AML-193 (cell line): Measurements from ENCODE around the gene CDPF1.
"Not testable (repeated sequence)": the region's sequence is repeated elsewhere in the genome, so short reads cannot be mapped to it uniquely, and the experiment has no call there.

Experiments used
- DNase-seq, 2 experiments: peaks; one replicate each; lab custom pipeline; 2025; lab: John Stamatoyannopoulos, UW

Gene CDPF1

DNA sequence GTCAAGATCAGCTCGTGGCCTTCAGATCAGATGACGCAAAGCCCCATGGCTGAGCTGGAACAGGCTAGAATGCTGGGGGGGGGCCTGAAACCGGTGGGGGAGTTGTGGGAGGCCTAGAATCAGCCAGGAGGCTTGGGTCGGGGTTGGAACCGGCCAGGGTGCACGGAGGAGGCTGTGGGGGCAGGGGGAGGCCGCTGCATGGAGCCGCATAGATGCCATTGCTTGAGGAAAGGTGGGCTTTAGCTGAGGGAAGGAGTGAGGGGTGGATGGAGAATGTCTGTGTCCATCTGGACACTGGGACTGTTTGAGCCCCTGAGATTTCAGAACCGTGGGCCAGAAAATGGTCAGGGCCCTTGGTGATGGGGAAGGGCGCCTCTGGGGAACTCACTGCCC, 25.2 kb downstream of the CDPF1 start:
- no peak for DNase-seq

DNA sequence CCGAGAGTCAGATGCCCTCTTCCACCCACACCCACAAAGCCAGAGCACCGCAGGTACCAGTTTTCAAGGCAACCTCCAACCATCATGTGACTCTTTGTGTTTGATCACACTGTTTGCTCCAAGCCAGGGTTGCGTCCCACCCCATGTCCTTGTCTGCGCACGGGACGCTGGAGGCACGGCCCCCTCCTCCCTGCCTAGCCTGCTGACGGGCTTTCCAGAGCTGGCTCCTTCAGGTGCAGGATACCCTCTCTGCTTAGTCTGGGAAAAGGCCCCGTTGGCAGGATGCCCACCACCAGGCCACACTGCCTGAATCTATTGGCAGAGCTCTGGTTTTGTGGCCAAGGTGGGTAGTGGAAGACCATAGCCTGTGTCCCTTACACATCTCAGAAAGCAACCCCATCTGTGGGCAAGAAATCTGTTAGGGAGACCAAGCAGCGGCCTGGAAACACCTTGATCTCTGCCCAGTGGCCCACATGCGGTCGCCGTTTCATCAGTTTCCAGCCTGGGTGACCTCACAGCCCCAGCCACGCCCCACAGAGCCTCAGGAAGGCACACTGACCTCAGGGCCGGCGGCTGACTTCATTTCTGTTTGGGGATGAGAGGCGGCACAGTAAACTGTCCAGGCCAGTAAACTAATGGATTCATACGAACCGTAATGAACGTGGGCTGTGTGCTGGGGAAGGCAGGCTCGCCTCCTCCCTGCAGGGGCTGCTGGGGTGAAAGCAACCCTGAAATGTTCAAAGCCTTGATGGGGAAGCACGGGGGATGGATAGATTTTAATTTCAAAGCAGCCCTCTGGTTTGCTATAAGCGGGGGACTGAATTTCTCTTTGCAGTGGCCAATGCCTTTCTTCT, 25.8 kb downstream of the CDPF1 start:
- no peak for DNase-seq

DNA sequence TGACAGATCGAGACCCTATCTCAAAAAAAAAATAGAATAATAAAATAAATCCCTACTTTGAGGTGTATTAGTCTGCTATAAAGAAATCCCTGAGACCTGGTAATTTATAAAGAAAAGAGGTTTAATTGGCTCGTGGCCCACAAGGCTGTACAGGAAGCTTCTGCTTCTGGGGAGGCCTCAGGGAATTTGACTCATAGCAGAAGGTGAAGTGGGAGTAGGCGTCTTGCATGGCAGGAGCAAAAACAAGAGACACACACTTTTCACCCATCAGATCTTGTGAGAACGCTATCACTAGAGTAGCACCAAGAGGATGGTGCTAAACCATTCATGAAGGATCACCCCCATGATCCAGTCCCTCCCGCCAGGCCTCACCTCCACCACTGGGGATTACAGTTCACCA, 29.2 kb downstream of the CDPF1 start:
- DNase-seq, result no peak

DNA sequence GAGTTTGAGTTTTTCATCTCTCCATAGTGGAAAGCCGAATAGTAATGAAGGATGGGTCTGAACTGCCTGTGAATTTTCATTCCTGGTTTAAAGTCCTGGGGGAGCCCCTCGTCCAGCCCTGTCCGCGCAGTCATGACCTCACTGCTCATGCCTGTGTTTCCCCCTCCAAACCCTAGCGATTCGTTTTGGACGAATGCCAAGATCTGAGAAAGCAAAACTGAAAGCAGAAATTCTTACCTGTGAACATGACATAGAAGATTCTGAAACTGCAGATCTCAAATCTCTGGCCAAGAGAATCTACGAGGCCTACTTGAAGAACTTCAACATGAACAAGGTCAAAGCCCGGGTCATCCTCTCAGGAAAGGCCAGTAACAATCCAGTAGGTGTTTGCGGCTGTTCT, 30.5 kb downstream of the CDPF1 start:
- no peak for DNase-seq

DNA sequence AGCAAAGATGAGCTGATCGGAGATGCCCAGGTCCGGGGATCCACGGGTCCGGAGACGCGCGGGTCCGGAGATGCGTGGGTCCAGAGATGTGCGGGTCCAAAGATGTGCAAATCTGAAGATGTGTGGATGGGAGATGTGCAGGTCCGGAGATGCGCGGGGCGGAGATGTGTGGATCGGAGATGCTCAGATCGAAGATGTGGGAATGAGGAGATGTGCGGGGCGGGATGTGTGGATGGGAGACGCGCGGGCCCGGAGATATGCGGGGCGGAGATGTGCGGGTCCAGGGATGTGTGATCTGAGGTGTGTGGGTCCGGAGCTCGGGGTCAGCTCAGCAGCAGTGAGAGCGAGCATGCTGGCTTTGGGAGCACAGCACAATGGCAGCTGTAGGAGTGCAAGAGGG, 35.5 kb downstream of the CDPF1 start:
- no peak for DNase-seq

DNA sequence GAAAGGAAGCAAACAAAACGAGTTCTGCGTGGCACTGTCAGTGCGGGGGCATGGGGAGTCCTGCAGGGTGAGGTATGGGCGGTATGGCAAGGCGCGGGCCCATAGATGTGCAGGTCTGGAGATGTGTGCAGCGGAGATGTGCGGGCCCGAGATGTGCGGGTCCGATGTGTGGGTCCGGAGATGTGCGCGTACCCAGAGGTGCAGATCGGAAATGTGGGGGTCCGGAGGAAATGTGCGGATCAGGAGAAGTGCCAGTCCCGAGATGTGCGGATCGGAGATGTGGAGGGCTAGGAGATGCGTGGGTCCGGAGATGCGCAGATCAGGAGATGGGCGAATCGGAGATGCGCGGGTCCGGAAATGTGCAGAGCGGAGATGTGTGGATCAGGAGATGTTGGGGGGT, 35.9 kb downstream of the CDPF1 start:
- no peak for DNase-seq

DNA sequence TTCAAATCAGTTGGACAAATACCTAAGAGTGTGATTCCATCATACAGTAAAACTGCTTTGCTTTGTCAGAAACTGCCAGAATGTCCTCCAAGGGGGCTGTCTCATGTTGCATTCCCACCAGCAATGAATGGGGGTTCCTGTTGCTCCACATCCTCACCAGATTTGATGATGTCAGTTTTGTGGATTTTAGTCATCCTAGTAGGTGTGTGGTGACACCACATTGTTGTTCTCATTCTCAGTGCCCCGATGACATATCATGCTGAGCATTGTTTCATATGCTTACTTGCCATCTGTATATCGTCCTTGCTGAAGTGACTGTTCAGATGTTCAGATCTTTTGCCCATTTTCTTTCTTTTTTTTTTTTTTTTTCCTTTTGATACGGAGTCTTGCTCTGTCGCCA, 37.0 kb downstream of the CDPF1 start:
- DNase-seq, result no peak

DNA sequence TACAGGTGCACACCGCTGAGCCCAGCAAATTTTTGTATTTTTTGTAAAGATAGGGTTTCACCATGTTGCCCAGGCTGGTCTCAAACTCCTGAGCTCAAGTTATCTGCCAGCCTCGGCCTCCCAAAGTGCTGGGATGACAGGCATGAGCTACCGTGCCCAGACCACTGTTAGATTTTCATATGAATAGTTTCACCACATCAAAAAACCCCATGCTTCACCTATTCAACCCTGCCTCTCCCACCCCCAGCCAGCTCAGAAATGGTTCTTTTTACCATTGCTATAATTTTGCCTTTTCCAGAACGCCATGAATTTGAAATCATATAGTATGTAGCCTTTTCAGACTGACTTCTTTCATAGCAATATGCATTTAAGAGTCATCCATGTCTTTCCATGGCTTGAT, 37.9 kb downstream of the CDPF1 start:
- no peak for DNase-seq

DNA sequence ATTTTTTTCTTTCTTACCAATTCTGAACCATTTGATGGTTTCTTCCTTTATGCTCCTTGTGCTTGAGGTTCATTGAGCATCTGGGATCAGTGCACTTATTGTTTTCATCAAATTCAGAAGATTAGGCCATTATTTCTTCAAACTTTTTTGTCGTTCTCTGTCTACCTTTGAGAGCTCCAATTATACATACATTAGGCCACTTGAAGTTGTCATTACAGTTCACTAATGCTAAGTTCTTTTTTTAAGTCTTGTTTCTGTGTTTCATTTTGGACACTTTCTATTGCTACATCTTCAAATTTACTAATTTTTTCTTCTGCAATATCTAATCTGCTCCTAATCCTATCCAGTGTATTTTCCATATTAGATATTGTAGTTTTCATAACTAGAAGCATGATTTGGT, 40.8 kb downstream of the CDPF1 start:
- DNase-seq, result no peak

DNA sequence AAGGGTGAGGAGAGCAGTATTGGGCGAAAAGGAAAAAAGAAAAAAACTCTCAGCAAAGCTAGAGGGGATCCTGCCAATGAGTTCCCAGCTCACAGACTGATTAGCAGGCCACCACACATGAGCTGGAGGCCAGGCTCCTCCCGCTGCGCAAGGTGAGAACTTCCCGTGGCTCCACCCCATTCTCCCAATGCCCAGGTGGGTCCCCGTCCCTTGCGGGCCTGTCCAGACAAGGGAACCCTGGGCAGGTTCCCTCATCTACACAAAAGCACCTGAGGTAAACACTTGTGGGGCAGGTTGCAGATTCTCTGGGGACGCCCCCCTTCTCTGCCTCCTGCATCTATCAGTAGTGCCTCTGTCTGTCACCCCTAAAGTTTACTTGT, 46.5 kb downstream of the CDPF1 start:
- no peak for DNase-seq

DNA sequence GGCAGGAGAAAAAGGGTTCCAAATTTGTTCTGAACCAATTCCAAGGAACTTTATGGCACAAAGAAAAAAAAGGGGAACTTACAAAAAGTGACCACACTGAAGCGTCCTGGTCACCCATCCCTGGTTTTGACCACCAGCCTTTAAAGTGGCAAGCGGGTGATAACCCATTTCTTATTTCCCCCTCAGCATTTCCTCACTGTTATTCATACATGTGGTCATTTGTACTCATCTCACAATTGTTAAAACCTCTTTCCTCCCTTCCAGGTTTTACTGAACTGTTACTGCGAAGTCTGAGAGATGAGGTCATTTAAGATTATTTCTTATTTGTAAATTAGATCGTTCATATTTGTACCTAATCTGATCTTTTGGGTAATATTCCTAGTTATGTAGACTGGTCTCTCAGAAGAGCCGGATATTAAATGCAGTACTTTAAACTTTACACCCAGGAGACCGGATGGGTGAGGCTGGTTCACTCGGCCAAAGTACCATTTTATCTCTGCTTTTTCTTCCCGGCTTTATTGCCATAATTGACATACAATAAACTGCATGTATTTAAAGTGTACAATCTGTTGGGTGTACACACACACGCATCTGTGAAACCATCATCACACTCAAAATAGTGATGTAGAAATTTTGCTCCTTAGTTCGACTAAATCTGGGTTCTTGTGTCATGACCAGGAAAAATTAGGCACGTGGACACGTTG, 47.0 kb downstream of the CDPF1 start:
- DNase-seq, result no peak

DNA sequence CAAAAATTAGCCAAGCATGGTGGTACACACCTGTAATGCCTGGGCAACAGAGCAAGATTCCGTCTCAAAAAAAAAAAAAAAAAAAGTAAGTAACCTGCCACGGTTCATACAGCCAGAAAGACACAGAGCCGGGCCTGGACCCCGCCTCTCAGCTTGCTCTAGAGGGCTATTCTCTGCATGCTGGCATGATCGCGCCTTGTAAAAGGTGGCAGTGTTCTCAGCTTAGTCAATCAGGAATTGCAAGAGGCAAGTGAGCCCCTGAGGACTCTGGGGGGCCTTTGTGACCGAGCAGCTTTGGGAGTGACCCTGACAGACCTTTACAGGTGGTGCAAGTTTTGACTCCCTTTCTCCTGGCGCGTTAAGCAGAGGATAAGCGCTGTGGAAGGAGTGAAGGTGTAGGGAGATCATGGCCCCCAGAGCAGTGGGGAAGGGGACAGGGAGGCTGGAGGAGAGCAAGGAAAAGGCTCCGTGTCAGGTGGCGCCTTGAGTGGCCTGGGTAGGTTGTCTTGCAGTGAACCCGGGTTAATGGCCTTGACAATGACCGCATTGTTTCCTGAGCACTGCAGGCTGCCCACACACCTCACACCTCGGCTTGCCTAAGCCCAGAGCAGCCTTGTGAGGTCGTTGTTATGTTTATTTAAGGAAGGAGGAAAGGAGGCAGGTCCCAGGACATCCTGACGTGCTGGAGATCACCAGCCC, 48.9 kb downstream of the CDPF1 start:
- no peak for DNase-seq

DNA sequence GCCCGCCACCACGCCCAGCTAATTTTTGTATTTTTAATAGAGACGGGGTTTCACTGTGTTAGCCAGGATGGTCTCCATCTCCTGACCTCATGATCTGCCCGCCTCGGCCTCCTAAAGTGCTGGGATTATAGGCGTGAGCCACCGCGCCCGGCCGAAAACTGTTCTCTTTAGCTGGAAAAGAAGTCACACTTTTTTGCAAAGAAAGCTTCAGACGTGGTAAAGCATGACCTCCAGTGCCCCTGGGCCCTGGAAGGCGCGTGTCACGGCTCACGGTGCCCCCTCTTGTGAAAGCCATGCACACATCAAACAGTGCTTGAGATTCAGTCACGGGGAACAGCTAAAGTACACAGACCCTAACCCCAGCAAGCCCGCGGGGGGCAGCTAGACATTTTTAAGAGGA, 51.3 kb downstream of the CDPF1 start:
- DNase-seq, result not testable (repeated sequence)

DNA sequence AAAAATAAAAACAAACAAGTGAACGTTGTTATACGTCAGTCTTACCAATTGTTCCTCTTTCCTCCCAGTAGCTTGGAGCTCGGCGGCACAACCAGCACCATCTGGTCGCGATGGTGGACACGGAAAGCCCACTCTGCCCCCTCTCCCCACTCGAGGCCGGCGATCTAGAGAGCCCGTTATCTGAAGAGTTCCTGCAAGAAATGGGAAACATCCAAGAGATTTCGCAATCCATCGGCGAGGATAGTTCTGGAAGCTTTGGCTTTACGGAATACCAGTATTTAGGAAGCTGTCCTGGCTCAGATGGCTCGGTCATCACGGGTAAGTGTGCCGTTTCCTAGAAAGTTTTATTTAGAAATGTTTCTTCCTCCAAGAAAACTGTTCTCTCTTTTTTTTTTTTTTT, 51.8 kb downstream of the CDPF1 start:
- no peak for DNase-seq

DNA sequence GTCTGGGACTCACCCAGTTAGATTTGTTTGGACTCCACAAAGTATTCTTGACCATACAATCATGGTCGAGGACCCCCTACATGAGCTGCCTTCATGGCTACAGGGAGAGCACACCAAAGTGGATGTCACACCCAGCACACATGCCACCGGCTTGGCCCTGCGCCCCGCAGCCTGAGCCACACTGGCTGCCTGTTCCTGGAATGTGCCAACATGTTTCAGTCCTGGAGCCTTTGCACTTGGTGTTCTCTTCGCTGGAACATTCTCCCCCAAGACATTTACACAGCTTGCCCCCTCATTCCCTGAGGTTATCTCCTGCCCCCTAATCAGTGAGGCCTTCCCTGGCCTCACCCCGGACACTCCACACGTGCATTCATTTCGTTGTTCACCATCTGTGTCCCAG, 53.8 kb downstream of the CDPF1 start:
- no peak for DNase-seq

DNA sequence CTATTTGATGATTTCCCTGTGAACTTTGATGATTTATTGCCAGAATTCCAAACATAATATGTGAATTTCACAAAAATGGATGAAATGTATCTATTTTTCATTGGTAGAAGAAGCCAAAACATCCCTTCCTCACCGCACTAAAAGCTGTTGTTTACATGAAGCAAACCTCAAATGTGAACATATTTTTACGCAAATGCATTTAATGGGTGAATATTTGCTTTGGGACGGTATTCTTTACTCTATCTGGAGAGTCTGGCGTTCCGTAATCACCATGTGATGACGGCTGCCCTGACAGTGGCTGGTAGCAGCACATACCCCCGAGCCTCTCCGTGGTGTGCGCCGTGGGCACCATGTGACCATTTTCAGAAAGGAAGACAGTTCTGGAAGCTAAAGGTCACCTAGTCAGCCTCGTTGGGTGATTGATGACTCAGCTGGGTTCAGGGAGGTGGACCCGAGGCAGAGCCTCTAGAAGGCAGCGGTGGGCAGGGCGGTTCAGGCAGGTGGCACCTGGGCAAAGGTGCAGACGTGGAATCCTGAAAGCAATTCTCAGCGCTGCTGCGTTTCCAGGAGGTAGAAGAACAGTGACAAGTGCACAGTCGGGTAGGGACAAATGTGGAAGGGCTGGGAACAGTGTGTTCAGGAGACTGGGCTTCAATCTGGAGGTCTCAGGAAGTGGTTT, 54.5 kb downstream of the CDPF1 start:
- DNase-seq, result no peak
